ENCODE data around the gene TBCK.

DNA sequence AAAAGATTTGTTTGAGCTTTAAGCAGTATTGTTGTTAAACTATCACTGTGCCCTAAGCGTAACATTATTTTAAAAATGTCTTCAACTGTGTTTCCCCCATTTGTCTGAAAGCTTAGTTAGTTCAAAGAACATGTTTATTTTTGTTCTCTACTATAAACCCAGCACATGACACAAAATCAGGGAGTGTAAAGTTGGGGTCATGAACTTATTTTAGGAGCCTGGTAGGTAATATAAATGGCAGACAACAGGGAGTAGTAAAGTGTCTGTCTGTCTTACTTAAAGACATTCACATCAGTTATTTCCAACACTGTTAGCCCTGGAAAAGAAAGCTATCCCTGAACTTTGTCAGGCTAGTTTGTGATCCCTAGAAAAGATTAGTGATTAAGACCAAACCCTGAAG, 4.2 kb upstream of the TBCK start:
- TF ChIP-seq RFX5 (IDR thresholded peaks at IDR 0.05; ENCODE audit: low read length) (no peak), NFIC (IDR thresholded peaks at IDR 0.05; ENCODE audit: borderline replicate concordance) (no peak), CTCF (IDR thresholded peaks at IDR 0.05) (no peak), TCF12 (IDR thresholded peaks at IDR 0.05) (no peak), JUND (IDR thresholded peaks at IDR 0.05) (no peak), RXRA (IDR thresholded peaks at IDR 0.05; ENCODE audit: borderline replicate concordance, low read depth) (no peak)
- TF ChIP-seq, protein P1, sequence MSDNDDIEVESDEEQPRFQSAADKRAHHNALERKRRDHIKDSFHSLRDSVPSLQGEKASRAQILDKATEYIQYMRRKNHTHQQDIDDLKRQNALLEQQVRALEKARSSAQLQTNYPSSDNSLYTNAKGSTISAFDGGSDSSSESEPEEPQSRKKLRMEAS (IDR thresholded peaks at IDR 0.05; ENCODE audit: low read depth) = no peak

Measured in SK-N-SH (cell line).